Measurements from ENCODE around the gene TBC1D22A.

GRCh38 chr22:47154621-47155081, 392.2 kb downstream of the TBC1D22A start:
- TF ChIP-seq POLR2A (IDR thresholded peaks at IDR 0.05) (no peak), CTCF (IDR thresholded peaks at IDR 0.05) (no peak)
